K562 (cell line): ENCODE data around the gene CMIP. TPM values are rescaled to one million over a fixed set of nuclear protein-coding genes. Genes with fewer than 3 reads are reported as not detected.
A peak's percentile ranks its signal among the peaks of the same experiment; 100 is the strongest.

Experiments used
- ATAC-seq: fragments of 200-7000 bp; cut with Tn5 transposase; 3 replicates; pipeline ENCODE4 v1.9.1; 2020; ENCODE audit warnings: moderate library complexity
- BruUV-seq: library from RNA; stranded (reverse); fragments of 400-500 nt; replicated peaks from 2 replicates; lab custom pipeline; 2021; lab: Mats Ljungman, UMichigan
- CTCF ChIA-PET: fragments of 300-600 bp; formaldehyde crosslinking; extraction: SDS; loops from one replicate; lab custom pipeline; 2021; ENCODE audit warnings: low intra/inter-chr PET ratio; lab: Yijun Ruan, JAX
- POLR2A ChIA-PET: fragments of 300-600, 350-650 bp; sonication (Branson Sonifier 250); formaldehyde crosslinking; extraction: SDS; loops from one replicate; lab custom pipeline; 2021; ENCODE audit warnings: antibody characterized with exemption, inconsistent platforms; lab: Yijun Ruan, JAX
- DNase-seq, 4 experiments: peaks; one replicate each; pipeline versions ENCODE4 v3.0.0 to v3.0.0-alpha.2; 2011 to 2018; ENCODE audit warnings: low spot score in 3 of 4, mixed read lengths in 3 of 4; ENCODE audit errors: extremely low read depth in 1 of 4
- FAIRE-seq: peaks from 2 replicates; lab custom pipeline; 2011; peaks lifted over from hg19 to GRCh38; lab: Jason Lieb, UNC
- H2AFZ ChIP-seq: 2 replicates; pipeline ENCODE4 v1.6.0; 2011; ENCODE audit warnings: low read depth, low read length, control low read depth, inconsistent platforms
- H3K27ac ChIP-seq: fragments of 200-600 bp; 3 replicates; pipeline ENCODE4 v1.8.0; 2011; ENCODE audit warnings: low read depth, mild to moderate bottlenecking, control low read depth, inconsistent platforms, low read length, moderate library complexity, mixed read lengths; ENCODE audit errors: extremely low read depth
- H3K27me3 ChIP-seq, 2 experiments: fragments of 300-600 bp in 1 of 2; 2 replicates in 1 of 2; 3 replicates in 1 of 2; pipeline versions ENCODE4 v1.6.0 to v1.8.0; 2011; ENCODE audit warnings: inconsistent platforms in 2 of 2, low read length in 2 of 2, mild to moderate bottlenecking in 1 of 2, mixed read lengths in 1 of 2, moderate library complexity in 1 of 2; ENCODE audit not compliant: control insufficient read depth in 2 of 2, insufficient read depth in 2 of 2
- H3K36me3 ChIP-seq: fragments of 300-600 bp; 3 replicates; pipeline ENCODE4 v1.8.0; 2011; ENCODE audit warnings: mild to moderate bottlenecking, low read length, inconsistent platforms; ENCODE audit not compliant: control insufficient read depth, insufficient read depth
- H3K4me1 ChIP-seq, 2 experiments: fragments of 200-600 bp in 1 of 2; replicated peaks in 1 of 2; 2 replicates in 1 of 2; 3 replicates in 1 of 2; pipeline versions ENCODE4 v1.5.1 to v1.8.0; 2011; ENCODE audit warnings: inconsistent platforms in 2 of 2, low read length in 2 of 2, mild to moderate bottlenecking in 1 of 2, mixed read lengths in 1 of 2, moderate library complexity in 1 of 2; ENCODE audit not compliant: control insufficient read depth in 2 of 2, insufficient read depth in 2 of 2
- H3K4me2 ChIP-seq: 2 replicates; pipeline ENCODE4 v1.6.1; 2011; ENCODE audit warnings: low read length, control low read depth, inconsistent platforms, mixed read lengths; ENCODE audit not compliant: insufficient read depth
- H3K4me3 ChIP-seq: fragments of 200-600 bp; sonication (generic), shearing (Covaris generic); 2 replicates; pipeline ENCODE4 v1.5.1; 2016; ENCODE audit warnings: control low read depth, inconsistent platforms
- H3K79me2 ChIP-seq: fragments of 200-600 bp; 3 replicates; pipeline ENCODE4 v1.8.0; 2011; ENCODE audit warnings: low read length, inconsistent platforms; ENCODE audit not compliant: control insufficient read depth, insufficient read depth
- H3K9ac ChIP-seq, 2 experiments: 2 replicates each; pipeline versions ENCODE4 v1.6.0 to v1.6.1; 2011; ENCODE audit warnings: low read depth in 2 of 2, low read length in 2 of 2, control low read depth in 1 of 2, inconsistent platforms in 1 of 2, mild to moderate bottlenecking in 1 of 2, mixed read lengths in 1 of 2; ENCODE audit not compliant: insufficient read depth in 1 of 2
- H3K9me1 ChIP-seq: one replicate; pipeline ENCODE4 v1.6.0; 2011; ENCODE audit warnings: inconsistent platforms, mild to moderate bottlenecking, low read length, moderate library complexity; ENCODE audit not compliant: control insufficient read depth, insufficient read depth
- H3K9me3 ChIP-seq: replicated peaks from 2 replicates; pipeline ENCODE4 v1.5.1; 2011; ENCODE audit warnings: low read depth, low read length, inconsistent platforms; ENCODE audit not compliant: control insufficient read depth, insufficient read depth
- H4K20me1 ChIP-seq: replicated peaks from 2 replicates; pipeline ENCODE4 v1.6.1; 2011; ENCODE audit warnings: low read length, inconsistent platforms, mixed read lengths; ENCODE audit not compliant: control insufficient read depth, insufficient read depth
- ARID1B ChIP-seq: fragments of 450-650 bp; IDR thresholded peaks from 2 replicates; pipeline ENCODE4 v1.6.1; 2016; ENCODE audit warnings: antibody characterized with exemption, mild to moderate bottlenecking, inconsistent platforms
- HDAC6 ChIP-seq: IDR thresholded peaks from 2 replicates; pipeline ENCODE4 v1.6.1; 2012; ENCODE audit warnings: low read depth, mild to moderate bottlenecking, control low read depth, inconsistent platforms, low read length, moderate library complexity
- MTA2 ChIP-seq: fragments of 450-650 bp; IDR thresholded peaks from 2 replicates; pipeline ENCODE4 v1.6.1; 2016; ENCODE audit warnings: low read depth
- NR2F6 ChIP-seq: fragments of 450-650 bp; formaldehyde crosslinking; IDR thresholded peaks from 2 replicates; pipeline ENCODE4 v1.4.0; 2020; ENCODE audit warnings: mild to moderate bottlenecking
- ZBTB40 ChIP-seq, 2 experiments: fragments of 450-650 bp in 1 of 2; sonication (generic) in 1 of 2; formaldehyde crosslinking in 1 of 2; IDR thresholded peaks; 2 replicates each; pipeline versions ENCODE4 v1.7.1 to v1.9.0; 2016 to 2022; ENCODE audit warnings: inconsistent platforms in 1 of 2, mild to moderate bottlenecking in 1 of 2, missing genetic modification reagents in 1 of 2
- ZNF277 ChIP-seq: fragments of 250-450 bp; sonication (Bioruptor Pico); IDR thresholded peaks from 2 replicates; pipeline ENCODE4 v1.8.0; 2022; ENCODE audit warnings: inconsistent platforms, mild to moderate bottlenecking, moderate library complexity, borderline replicate concordance
- ZNF431 ChIP-seq: sonication (generic); formaldehyde crosslinking; IDR thresholded peaks from 2 replicates; pipeline ENCODE4 v1.8.0; 2022; ENCODE audit warnings: mild to moderate bottlenecking, missing genetic modification reagents
- ZNF561 ChIP-seq: fragments of 450-650 bp; formaldehyde crosslinking; conservative IDR thresholded peaks from 2 replicates; pipeline ENCODE4 v1.4.0; 2020; ENCODE audit warnings: mild to moderate bottlenecking, moderate library complexity
- WGBS: fragments of 100-300 bp; shearing (Covaris generic); methylation state at CpG from one replicate; pipeline ENCODE4 v1.1.6; 2016; ENCODE audit warnings: low coverage, mixed read lengths; ENCODE audit not compliant: insufficient coverage; ENCODE audit errors: missing lambda C conversion rate; 5-methylcytosine and 5-hydroxymethylcytosine counted together
- in situ Hi-C: fragments of 300-500 bp; cut with MboI; formaldehyde crosslinking; loops from 4 replicates; pipeline ENCODE4 v1.15.0; 2018; ENCODE audit warnings: inconsistent platforms, mixed read lengths
- intact Hi-C: fragments of 100-400 bp; cut with micrococcal nuclease; formaldehyde crosslinking; loops from 2 replicates; pipeline ENCODE4 v1.14.2; 2022
- polyA plus RNA-seq, 8 experiments: library from polyadenylated mRNA; depleted of rRNA in 4 of 8; stranded (reverse) in 5 of 8; unstranded in 3 of 8; fragments of >200 nt; fragmentation: Nextera tagmentation in 2 of 8; fragmentation: Illumina TruSeq in 1 of 8; extraction: Ambion mirVana in 2 of 8; extraction: Trizol in 1 of 8; gene quantifications; 2 replicates each; pipeline versions ENCODE4 v1.2.1 to v1.2.3, GENCODE V29; 2011 to 2014; ENCODE audit warnings: inconsistent platforms in 1 of 8, missing spikeins in 1 of 8
- total RNA-seq, 7 experiments: library from RNA; depleted of rRNA in 6 of 7; stranded (reverse); fragments of >200 nt in 6 of 7; fragmentation: Illumina TruSeq in 2 of 7; extraction: Trizol in 2 of 7; gene quantifications; 2 replicates each; pipeline versions ENCODE4 v1.2.1 to v1.2.3, GENCODE V29; 2011 to 2021; ENCODE audit warnings: low replicate concordance in 1 of 7

Gene CMIP
- total and polyA plus RNA-seq, 9 of the 15 experiments (the other 6 are each of a cell fraction or from before 2014, with no cell fraction given): 0.94 to 82.5 (median 10.3) TPM

GRCh38 chr16:81527477-81528178, 83.0 kb downstream of the CMIP start:
- no peak for FAIRE-seq
- intact Hi-C loops (no loop called here), in situ Hi-C loops (no loop called here)
- Histone ChIP-seq H4K20me1 (peaks cover 4% of the 10 kb centered on the region; the same call in 1 of the 2 replicates), H3K27me3 (no peaks in the 10 kb centered on the region), H3K9ac (peak overlapping the region in 1 of 2 experiments; percentile 37; a peak in 1 of 4 replicates), H3K79me2 (peaks cover 92% of the 10 kb centered on the region), H3K27ac (peak overlapping the region; percentile 54; the same call in 1 of the 3 replicates), H3K9me1 (peaks cover 14% of the 10 kb centered on the region), H3K4me1 (peaks cover 38 to 42% of the 10 kb centered on the region in 2 experiments), H3K4me2 (peak overlapping the region; percentile 40), H2AFZ (no peak overlapping the region), H3K36me3 (peaks cover 9% of the 10 kb centered on the region; the same call in 1 of the 3 replicates), H3K9me3 (no peaks in the 10 kb centered on the region), H3K4me3 (no peak overlapping the region)
- 67% methylated on average over 7 of the region's 7 CpGs for WGBS
- CTCF ChIA-PET: no interaction called here
- BruUV-seq: no TSS peak
- POLR2A ChIA-PET: interaction anchor here (0.8 to 3.1 kb wide), 4 partner anchors 11 to 27 kb away, joined by 3 to 16 read pairs (median 10); no protein-coding TSS in a partner anchor
- no peak for DNase-seq
- no peak for ATAC-seq
- no peak for TF ChIP-seq MTA2
- no peak for TF ChIP-seq ARID1B
- no peak for TF ChIP-seq ZNF277
- TF ChIP-seq ZNF431 (CRISPR knock-in tag): no peak
- no peak for TF ChIP-seq ZBTB40 (IDR thresholded peaks at IDR 0.05)
- no peak for TF ChIP-seq ZBTB40 (CRISPR knock-in tag; IDR thresholded peaks at IDR 0.05)
- no peak for TF ChIP-seq HDAC6
- no peak for TF ChIP-seq NR2F6 (CRISPR knock-in tag)
- no peak for TF ChIP-seq ZNF561 (CRISPR knock-in tag)
